GM23248 (cell line): ENCODE data around the gene DLG2. TPM values are rescaled to one million over a fixed set of nuclear protein-coding genes. Genes with fewer than 3 reads are reported as not detected.

ENCODE experiments used
- DNase-seq: peaks from one replicate; pipeline ENCODE4 v3.0.0-alpha.2; 2015
- H2AFZ ChIP-seq: fragments of 200-600 bp; sonication (generic); 2 replicates; pipeline ENCODE4 v1.6.1; 2016; ENCODE audit warnings: antibody characterized with exemption
- H3F3A ChIP-seq: fragments of 200-600 bp; sonication (generic); 2 replicates; pipeline ENCODE4 v1.6.1; 2016; ENCODE audit warnings: mild to moderate bottlenecking, antibody characterized with exemption, mixed run types; ENCODE audit not compliant: insufficient read depth
- H3K27ac ChIP-seq: fragments of 200-600 bp; sonication (generic); 2 replicates; pipeline ENCODE4 v1.5.1; 2016; ENCODE audit warnings: mild to moderate bottlenecking
- H3K27me3 ChIP-seq: fragments of 200-600 bp; sonication (generic); replicated peaks from 2 replicates; pipeline ENCODE4 v1.6.1; 2016; ENCODE audit warnings: mild to moderate bottlenecking; ENCODE audit not compliant: insufficient read depth
- H3K36me3 ChIP-seq: fragments of 200-600 bp; sonication (generic); 2 replicates; pipeline ENCODE4 v1.6.1; 2016; ENCODE audit warnings: low read depth, mild to moderate bottlenecking
- H3K4me1 ChIP-seq: fragments of 200-600 bp; sonication (generic); 2 replicates; pipeline ENCODE4 v1.6.1; 2016; ENCODE audit warnings: mild to moderate bottlenecking; ENCODE audit not compliant: insufficient read depth
- H3K4me2 ChIP-seq: fragments of 200-600 bp; sonication (generic); one replicate; pipeline ENCODE4 v1.6.1; 2016; ENCODE audit warnings: mild to moderate bottlenecking; ENCODE audit not compliant: unreplicated experiment
- H3K4me3 ChIP-seq: fragments of 200-600 bp; sonication (generic); 2 replicates; pipeline ENCODE4 v1.5.1; 2016; ENCODE audit warnings: mild to moderate bottlenecking
- H3K79me2 ChIP-seq: fragments of 200-600 bp; sonication (generic); 2 replicates; pipeline ENCODE4 v1.6.1; 2016; ENCODE audit warnings: mild to moderate bottlenecking; ENCODE audit not compliant: insufficient read depth
- H3K9ac ChIP-seq: fragments of 200-600 bp; sonication (generic); 2 replicates; pipeline ENCODE4 v1.6.1; 2016; ENCODE audit warnings: mild to moderate bottlenecking
- H3K9me2 ChIP-seq: fragments of 200-600 bp; sonication (generic); 2 replicates; pipeline ENCODE4 v1.6.1; 2016; ENCODE audit warnings: mixed run types, mild to moderate bottlenecking, moderate library complexity; ENCODE audit not compliant: insufficient read depth
- H3K9me3 ChIP-seq: fragments of 200-600 bp; sonication (generic); one replicate; pipeline ENCODE4 v1.6.1; 2017; ENCODE audit warnings: low read depth
- H4K20me1 ChIP-seq: fragments of 200-600 bp; sonication (generic); 2 replicates; pipeline ENCODE4 v1.6.0; 2016; ENCODE audit not compliant: insufficient read depth
- EZH2 ChIP-seq: fragments of 200-600 bp; sonication (generic); IDR thresholded peaks from 2 replicates; pipeline ENCODE4 v1.6.1; 2018; ENCODE audit warnings: antibody characterized with exemption, mild to moderate bottlenecking; ENCODE audit not compliant: insufficient read depth, poor library complexity, severe bottlenecking
- EZH2phosphoT487 ChIP-seq: fragments of 200-600 bp; sonication (generic); IDR thresholded peaks from 2 replicates; pipeline ENCODE4 v1.6.1; 2018; ENCODE audit warnings: antibody characterized with exemption, moderate library complexity, mild to moderate bottlenecking, low read depth; ENCODE audit not compliant: insufficient read depth
- WGBS, 2 experiments: methylation state at CpG; one replicate each; pipeline ENCODE4 v1.1.6; 2015 to 2017; ENCODE audit warnings: low lambda C conversion rate in 2 of 2, low coverage in 1 of 2; ENCODE audit errors: missing lambda C conversion rate in 2 of 2; 5-methylcytosine and 5-hydroxymethylcytosine counted together
- in situ Hi-C: fragments of 300-500 bp; cut with MboI; formaldehyde crosslinking; loops from 2 replicates; pipeline ENCODE4 v1.15.0; 2020
- polyA plus RNA-seq: library from polyadenylated mRNA; unstranded; fragments of >200 nt; fragmentation: Nextera tagmentation; extraction: Ambion mirVana; gene quantifications from 2 replicates; pipeline ENCODE4 v1.2.1, GENCODE V29; 2016
- total RNA-seq: library from RNA; depleted of rRNA; stranded (reverse); fragments of >200 nt; shearing (Covaris generic); gene quantifications from 2 replicates; pipeline ENCODE4 v1.2.3, GENCODE V29; 2014

DLG2 gene
- total and polyA plus RNA-seq, 2 experiments from 2014 or later, result 1.1 to 1.7 TPM

GRCh38 chr11:84227970-84228665 is 1399.0 kb downstream of the DLG2 start:
- WGBS, 2 experiments, result 13 to 16% methylated on average over 3 of the region's 3 CpGs
- H3K4me3 ChIP-seq, result no peak overlapping the region

DNA sequence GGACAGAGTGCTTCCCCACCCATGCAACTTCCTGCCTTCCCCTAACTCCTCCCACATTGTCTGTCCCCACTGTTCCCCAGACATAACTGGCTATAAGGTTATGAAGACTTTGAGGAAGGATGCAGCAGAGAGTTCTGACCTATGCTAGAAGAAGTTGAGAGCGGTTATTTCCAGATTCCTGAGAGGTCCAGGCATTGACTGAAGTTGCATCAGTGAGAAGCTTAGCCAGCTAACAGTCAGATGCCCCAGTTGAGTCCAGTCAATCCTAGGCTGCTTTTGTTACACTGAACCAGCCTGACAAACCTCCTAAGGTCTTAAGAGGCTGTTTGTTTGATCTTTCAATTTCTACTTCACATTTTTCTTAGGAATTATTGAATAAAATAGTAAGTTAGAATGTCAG is 1403.1 kb downstream of the DLG2 start:
- WGBS, 2 experiments, result 68 to 73% methylated on average over 1 of the region's 1 CpG
- Histone ChIP-seq H3K27ac (no peak overlapping the region), H3K36me3 (no peaks in the 10 kb centered on the region), H3K9ac (no peak overlapping the region), H4K20me1 (no peaks in the 10 kb centered on the region), H3K79me2 (no peaks in the 10 kb centered on the region), H3K4me1 (no peaks in the 10 kb centered on the region), H3K4me3 (no peak overlapping the region), H3K9me2 (no peaks in the 10 kb centered on the region), H3K27me3 (no peaks in the 10 kb centered on the region), H3K4me2 (no peak overlapping the region), H2AFZ (no peak overlapping the region), H3F3A (no peaks in the 10 kb centered on the region), H3K9me3 (no peaks in the 10 kb centered on the region)
- DNase-seq, result no peak
- TF ChIP-seq EZH2, result no peak
- TF ChIP-seq EZH2phosphoT487, result no peak
- in situ Hi-C loops, result no loop called here

More at GRCh38 chr11:84227970-84228665, 1399.0 kb downstream of the DLG2 start:
- no peaks in the 10 kb centered on the region for H3K36me3 ChIP-seq
- H3K27me3 ChIP-seq, result no peaks in the 10 kb centered on the region
- H3K9me2 ChIP-seq, result no peaks in the 10 kb centered on the region
- in situ Hi-C loops, result no loop called here
- no peaks in the 10 kb centered on the region for H3K4me1 ChIP-seq
- peak; percentile 4 for DNase-seq
- H2AFZ ChIP-seq, result no peak overlapping the region
- TF ChIP-seq EZH2phosphoT487 (no peak), EZH2 (no peak)
- no peaks in the 10 kb centered on the region for H3F3A ChIP-seq
- H3K9ac ChIP-seq, result no peak overlapping the region
- no peaks in the 10 kb centered on the region for H3K79me2 ChIP-seq
- H4K20me1 ChIP-seq, result no peaks in the 10 kb centered on the region
- no peak overlapping the region for H3K4me2 ChIP-seq
- no peak overlapping the region for H3K27ac ChIP-seq
- no peaks in the 10 kb centered on the region for H3K9me3 ChIP-seq

DNA sequence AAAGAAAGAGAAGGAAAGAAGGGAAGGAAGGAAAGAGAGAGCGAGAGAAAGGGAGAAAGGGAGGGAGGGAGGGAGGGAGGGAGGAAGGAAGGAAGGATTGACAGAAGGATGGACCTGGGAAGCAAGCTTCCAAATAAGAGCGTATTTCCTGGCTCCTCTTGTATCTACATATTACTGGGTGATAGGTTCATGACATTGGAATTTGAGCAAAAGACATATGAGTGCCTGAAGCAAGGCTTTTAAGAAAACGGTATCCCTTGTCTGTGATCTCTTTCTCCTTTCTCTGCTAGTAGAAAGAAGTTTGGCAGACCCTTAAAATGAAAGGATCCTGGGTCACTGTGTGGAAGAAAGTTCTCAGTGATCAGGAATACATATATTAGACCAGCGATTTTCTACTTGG is 1408.8 kb downstream of the DLG2 start:
- Histone ChIP-seq H3K36me3 (no peaks in the 10 kb centered on the region), H3K27me3 (no peaks in the 10 kb centered on the region), H3K4me1 (no peaks in the 10 kb centered on the region), H3K79me2 (no peaks in the 10 kb centered on the region), H3F3A (no peaks in the 10 kb centered on the region), H2AFZ (no peak overlapping the region), H4K20me1 (no peaks in the 10 kb centered on the region), H3K4me2 (no peak overlapping the region), H3K9me3 (no peaks in the 10 kb centered on the region), H3K4me3 (no peak overlapping the region), H3K9ac (no peak overlapping the region), H3K9me2 (0 out of 2 replicates have a peak, but pooled peaks cover 2% of the 10 kb centered on the region), H3K27ac (no peak overlapping the region)
- in situ Hi-C loops, result no loop called here
- WGBS, 2 experiments, result 17 to 18% methylated on average over 2 to 4 of the region's 4 CpGs
- TF ChIP-seq EZH2, result no peak
- TF ChIP-seq EZH2phosphoT487, result no peak
- peak; percentile 2 for DNase-seq

DNA sequence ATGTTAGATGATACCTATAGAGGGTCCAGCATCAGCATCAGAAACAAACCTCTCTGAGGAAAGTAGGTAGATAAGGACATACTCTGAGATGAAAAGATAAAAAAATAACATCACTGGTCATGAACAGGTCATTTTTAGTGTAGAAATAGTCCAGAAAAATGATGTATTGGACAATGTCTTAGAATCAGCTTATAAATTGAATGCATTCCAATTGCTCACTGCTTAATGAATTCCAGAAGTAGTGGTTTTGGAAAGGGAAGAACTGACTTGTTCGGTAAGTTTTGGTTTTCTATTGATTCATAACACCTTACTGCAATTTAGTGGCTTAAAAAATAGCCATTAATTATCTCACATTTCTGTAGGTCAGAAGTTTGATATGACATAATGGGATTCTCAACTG is 1411.5 kb downstream of the DLG2 start:
- Histone ChIP-seq H3K79me2 (no peaks in the 10 kb centered on the region), H3K9ac (no peak overlapping the region), H3K4me3 (no peak overlapping the region), H3K27ac (no peak overlapping the region), H4K20me1 (no peaks in the 10 kb centered on the region), H2AFZ (no peak overlapping the region), H3K36me3 (no peaks in the 10 kb centered on the region), H3K4me1 (no peaks in the 10 kb centered on the region), H3K4me2 (no peak overlapping the region), H3F3A (no peaks in the 10 kb centered on the region), H3K27me3 (no peaks in the 10 kb centered on the region), H3K9me3 (no peaks in the 10 kb centered on the region), H3K9me2 (0 out of 2 replicates have a peak, but pooled peaks cover 2% of the 10 kb centered on the region)
- WGBS, 2 experiments, result 0% methylated on average over 1 of the region's 1 CpG
- no peak for TF ChIP-seq EZH2
- no peak for TF ChIP-seq EZH2phosphoT487
- DNase-seq, result peak; percentile 6
- in situ Hi-C loops, result no loop called here

GRCh38 chr11:84214557-84214956 is 1412.6 kb downstream of the DLG2 start:
- Histone ChIP-seq H3K36me3 (no peaks in the 10 kb centered on the region), H4K20me1 (no peaks in the 10 kb centered on the region), H3K79me2 (no peaks in the 10 kb centered on the region), H2AFZ (no peak overlapping the region), H3K27me3 (no peaks in the 10 kb centered on the region), H3K9ac (no peak overlapping the region), H3K4me3 (no peak overlapping the region), H3K9me2 (0 out of 2 replicates have a peak, but pooled peaks cover 2% of the 10 kb centered on the region), H3K4me2 (no peak overlapping the region), H3F3A (no peaks in the 10 kb centered on the region), H3K9me3 (no peaks in the 10 kb centered on the region), H3K4me1 (no peaks in the 10 kb centered on the region), H3K27ac (no peak overlapping the region)
- no peak for TF ChIP-seq EZH2
- TF ChIP-seq EZH2phosphoT487, result no peak
- in situ Hi-C loops, result no loop called here
- DNase-seq, result no peak
- whole genome bisulfite sequencing, 2 experiments, result 55 to 60% methylated on average over 1 of the region's 1 CpG
